ENCODE measurements around the gene IGDCC3. TPM values are rescaled to one million over a fixed set of nuclear protein-coding genes. Genes with fewer than 3 reads are reported as not detected.
"Not testable (repeated sequence)": the region's sequence is repeated elsewhere in the genome, so short reads cannot be mapped to it uniquely, and the experiment has no call there.

The IGDCC3 gene
- total RNA-seq, 1 experiment from 2014 or later, result 53.5 TPM

DNA sequence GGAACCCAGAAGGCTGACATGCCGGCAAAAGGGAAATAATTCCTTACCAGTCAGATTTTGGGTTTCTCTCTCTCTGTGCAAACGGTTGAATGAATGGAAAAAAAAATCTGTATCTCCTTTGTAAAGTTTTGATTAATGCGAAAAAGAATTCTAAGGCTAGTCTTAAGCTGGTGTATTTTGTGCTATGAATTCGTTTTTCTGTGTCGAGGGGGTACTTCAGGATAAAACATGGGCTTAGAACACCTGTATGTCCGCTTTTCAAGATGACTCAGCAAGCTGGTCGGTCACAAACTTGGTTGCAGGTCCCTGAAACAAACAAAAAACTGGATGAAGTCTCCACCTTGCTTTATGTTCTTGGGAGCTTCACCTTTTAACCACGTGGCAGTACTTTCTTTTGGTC lies 28.5 kb downstream of the IGDCC3 start (continued):
- TF ChIP-seq RORB (CRISPR knock-in tag; IDR thresholded peaks at IDR 0.05) (no peak), RELA (CRISPR knock-in tag; IDR thresholded peaks at IDR 0.05; ENCODE audit: borderline replicate concordance) (no peak)

DNA sequence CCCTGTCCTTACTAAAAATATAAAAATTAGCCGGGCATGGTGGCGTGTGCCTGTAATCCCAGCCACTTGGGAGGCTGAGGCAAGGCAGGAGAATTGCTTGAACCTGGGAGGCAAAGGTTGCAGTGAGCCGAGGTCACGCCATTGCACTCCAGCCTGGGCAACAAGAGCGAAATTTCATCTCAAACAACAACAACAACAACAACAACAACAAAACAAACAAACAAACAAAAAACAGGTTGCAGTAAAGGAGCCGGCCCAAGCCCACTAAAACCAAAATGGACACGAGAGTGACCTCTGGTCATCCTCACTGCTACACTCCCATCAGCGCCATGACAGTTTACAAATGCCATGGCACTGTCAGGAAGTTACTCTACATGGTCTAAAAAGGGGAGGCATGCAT lies 30.0 kb downstream of the IGDCC3 start:
- H3K4me3 Mint-ChIP-seq; DNase-seq (ENCODE audit: low spot score); POLR2A ChIA-PET; H3K27ac Mint-ChIP-seq; ATAC-seq: not testable (repeated sequence)
- CTCF ChIA-PET, result interaction anchor here (2.0 kb wide), 1 partner anchor 27 kb away, joined by 4 read pairs; no protein-coding TSS in a partner anchor
- H3K4me1 Mint-ChIP-seq, result peaks cover 12% of the 10 kb centered on the region; the same call in 1 of the 2 replicates
- H3K9me3 Mint-ChIP-seq, result peaks cover 16% of the 10 kb centered on the region
- H3K36me3 Mint-ChIP-seq, result peaks cover 28% of the 10 kb centered on the region
- H3K27me3 Mint-ChIP-seq (ENCODE audit: low read depth), result peaks cover 35% of the 10 kb centered on the region

DNA sequence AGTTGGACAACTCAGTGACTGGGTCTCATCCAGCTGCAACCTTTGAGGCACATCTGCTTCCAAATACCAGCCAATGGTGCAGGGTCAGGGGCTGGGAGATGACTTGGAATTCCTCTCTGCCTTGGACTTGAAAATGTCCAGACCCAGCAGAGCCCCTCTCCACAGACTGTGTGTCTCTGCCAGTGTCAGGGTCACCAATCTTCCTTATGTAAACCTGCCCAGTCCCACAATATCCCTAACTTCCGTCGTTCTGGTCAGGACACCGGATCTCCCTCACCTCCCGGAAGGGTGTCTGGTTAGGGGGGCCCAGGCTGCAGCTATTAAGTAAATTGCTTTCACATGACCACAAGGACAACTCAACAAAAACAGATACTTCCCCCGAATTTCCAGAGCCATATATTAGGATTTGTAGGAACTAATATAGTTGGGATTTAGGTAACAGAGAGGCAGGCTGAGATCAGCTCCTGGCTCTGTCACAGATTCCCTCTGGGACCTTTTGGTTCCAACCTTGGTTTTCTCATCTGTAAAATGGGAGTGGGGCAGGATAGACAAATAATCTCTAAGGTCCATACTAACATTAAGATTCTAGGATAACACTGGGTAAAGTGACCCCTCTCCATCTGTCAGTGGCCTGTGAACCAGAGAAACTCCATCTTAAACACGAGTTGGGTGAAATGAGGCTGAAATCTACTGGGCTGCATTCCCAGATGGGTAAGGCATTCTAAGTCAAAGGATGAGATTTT lies 30.8 kb downstream of the IGDCC3 start:
- peaks cover 28% of the 10 kb centered on the region for H3K27me3 Mint-ChIP-seq (ENCODE audit: low read depth)
- H3K4me3 Mint-ChIP-seq, result no peak overlapping the region
- peaks cover 9% of the 10 kb centered on the region for H3K9me3 Mint-ChIP-seq
- ATAC-seq, result no peak
- H3K27ac Mint-ChIP-seq, result no peak overlapping the region
- peaks cover 20% of the 10 kb centered on the region for H3K36me3 Mint-ChIP-seq
- DNase-seq (ENCODE audit: low spot score), result no peak
- CTCF ChIA-PET, result interaction anchor here (0.7 kb wide), 1 partner anchor 11 kb away, joined by 3 read pairs; no protein-coding TSS in a partner anchor
- TF ChIP-seq GABPB1 (CRISPR knock-in tag; IDR thresholded peaks at IDR 0.05) (no peak), MYBL2 (CRISPR knock-in tag; IDR thresholded peaks at IDR 0.05) (no peak), GTF2I (CRISPR knock-in tag; conservative IDR thresholded peaks at IDR 0.05) (no peak), KAT7 (CRISPR knock-in tag; IDR thresholded peaks at IDR 0.05; ENCODE audit: borderline replicate concordance) (no peak), IRF2 (CRISPR knock-in tag; IDR thresholded peaks at IDR 0.05; ENCODE audit: borderline replicate concordance, low read depth) (no peak), NFATC4 (CRISPR knock-in tag; IDR thresholded peaks at IDR 0.05) (no peak), GRHL2 (CRISPR knock-in tag; IDR thresholded peaks at IDR 0.05; ENCODE audit: insufficient replicate concordance, severe bottlenecking) (no peak), ZNF317 (CRISPR knock-in tag; IDR thresholded peaks at IDR 0.05; ENCODE audit: borderline replicate concordance, low read depth) (no peak), NR2C2 (CRISPR knock-in tag; IDR thresholded peaks at IDR 0.05) (no peak), TEAD1 (CRISPR knock-in tag; IDR thresholded peaks at IDR 0.05) (no peak), NR1H2 (CRISPR knock-in tag; IDR thresholded peaks at IDR 0.05) (no peak)
- TF ChIP-seq, protein P1, sequence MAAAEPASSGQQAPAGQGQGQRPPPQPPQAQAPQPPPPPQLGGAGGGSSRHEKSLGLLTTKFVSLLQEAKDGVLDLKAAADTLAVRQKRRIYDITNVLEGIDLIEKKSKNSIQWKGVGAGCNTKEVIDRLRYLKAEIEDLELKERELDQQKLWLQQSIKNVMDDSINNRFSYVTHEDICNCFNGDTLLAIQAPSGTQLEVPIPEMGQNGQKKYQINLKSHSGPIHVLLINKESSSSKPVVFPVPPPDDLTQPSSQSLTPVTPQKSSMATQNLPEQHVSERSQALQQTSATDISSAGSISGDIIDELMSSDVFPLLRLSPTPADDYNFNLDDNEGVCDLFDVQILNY (CRISPR knock-in tag; IDR thresholded peaks at IDR 0.05), result no peak
- TF ChIP-seq, protein P2, sequence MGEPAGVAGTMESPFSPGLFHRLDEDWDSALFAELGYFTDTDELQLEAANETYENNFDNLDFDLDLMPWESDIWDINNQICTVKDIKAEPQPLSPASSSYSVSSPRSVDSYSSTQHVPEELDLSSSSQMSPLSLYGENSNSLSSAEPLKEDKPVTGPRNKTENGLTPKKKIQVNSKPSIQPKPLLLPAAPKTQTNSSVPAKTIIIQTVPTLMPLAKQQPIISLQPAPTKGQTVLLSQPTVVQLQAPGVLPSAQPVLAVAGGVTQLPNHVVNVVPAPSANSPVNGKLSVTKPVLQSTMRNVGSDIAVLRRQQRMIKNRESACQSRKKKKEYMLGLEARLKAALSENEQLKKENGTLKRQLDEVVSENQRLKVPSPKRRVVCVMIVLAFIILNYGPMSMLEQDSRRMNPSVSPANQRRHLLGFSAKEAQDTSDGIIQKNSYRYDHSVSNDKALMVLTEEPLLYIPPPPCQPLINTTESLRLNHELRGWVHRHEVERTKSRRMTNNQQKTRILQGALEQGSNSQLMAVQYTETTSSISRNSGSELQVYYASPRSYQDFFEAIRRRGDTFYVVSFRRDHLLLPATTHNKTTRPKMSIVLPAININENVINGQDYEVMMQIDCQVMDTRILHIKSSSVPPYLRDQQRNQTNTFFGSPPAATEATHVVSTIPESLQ (CRISPR knock-in tag; IDR thresholded peaks at IDR 0.05), result no peak
- TF ChIP-seq, protein P3, sequence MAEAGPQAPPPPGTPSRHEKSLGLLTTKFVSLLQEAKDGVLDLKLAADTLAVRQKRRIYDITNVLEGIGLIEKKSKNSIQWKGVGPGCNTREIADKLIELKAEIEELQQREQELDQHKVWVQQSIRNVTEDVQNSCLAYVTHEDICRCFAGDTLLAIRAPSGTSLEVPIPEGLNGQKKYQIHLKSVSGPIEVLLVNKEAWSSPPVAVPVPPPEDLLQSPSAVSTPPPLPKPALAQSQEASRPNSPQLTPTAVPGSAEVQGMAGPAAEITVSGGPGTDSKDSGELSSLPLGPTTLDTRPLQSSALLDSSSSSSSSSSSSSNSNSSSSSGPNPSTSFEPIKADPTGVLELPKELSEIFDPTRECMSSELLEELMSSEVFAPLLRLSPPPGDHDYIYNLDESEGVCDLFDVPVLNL (CRISPR knock-in tag; IDR thresholded peaks at IDR 0.05; ENCODE audit: borderline replicate concordance, low read depth), result no peak
- TF ChIP-seq, protein P4, sequence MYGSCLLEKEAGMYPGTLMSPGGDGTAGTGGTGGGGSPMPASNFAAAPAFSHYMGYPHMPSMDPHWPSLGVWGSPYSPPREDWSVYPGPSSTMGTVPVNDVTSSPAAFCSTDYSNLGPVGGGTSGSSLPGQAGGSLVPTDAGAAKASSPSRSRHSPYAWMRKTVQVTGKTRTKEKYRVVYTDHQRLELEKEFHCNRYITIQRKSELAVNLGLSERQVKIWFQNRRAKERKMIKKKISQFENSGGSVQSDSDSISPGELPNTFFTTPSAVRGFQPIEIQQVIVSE (CRISPR knock-in tag; IDR thresholded peaks at IDR 0.05; ENCODE audit: borderline replicate concordance), result no peak; the same call in 1 of the 2 replicates
- TF ChIP-seq, protein P5, sequence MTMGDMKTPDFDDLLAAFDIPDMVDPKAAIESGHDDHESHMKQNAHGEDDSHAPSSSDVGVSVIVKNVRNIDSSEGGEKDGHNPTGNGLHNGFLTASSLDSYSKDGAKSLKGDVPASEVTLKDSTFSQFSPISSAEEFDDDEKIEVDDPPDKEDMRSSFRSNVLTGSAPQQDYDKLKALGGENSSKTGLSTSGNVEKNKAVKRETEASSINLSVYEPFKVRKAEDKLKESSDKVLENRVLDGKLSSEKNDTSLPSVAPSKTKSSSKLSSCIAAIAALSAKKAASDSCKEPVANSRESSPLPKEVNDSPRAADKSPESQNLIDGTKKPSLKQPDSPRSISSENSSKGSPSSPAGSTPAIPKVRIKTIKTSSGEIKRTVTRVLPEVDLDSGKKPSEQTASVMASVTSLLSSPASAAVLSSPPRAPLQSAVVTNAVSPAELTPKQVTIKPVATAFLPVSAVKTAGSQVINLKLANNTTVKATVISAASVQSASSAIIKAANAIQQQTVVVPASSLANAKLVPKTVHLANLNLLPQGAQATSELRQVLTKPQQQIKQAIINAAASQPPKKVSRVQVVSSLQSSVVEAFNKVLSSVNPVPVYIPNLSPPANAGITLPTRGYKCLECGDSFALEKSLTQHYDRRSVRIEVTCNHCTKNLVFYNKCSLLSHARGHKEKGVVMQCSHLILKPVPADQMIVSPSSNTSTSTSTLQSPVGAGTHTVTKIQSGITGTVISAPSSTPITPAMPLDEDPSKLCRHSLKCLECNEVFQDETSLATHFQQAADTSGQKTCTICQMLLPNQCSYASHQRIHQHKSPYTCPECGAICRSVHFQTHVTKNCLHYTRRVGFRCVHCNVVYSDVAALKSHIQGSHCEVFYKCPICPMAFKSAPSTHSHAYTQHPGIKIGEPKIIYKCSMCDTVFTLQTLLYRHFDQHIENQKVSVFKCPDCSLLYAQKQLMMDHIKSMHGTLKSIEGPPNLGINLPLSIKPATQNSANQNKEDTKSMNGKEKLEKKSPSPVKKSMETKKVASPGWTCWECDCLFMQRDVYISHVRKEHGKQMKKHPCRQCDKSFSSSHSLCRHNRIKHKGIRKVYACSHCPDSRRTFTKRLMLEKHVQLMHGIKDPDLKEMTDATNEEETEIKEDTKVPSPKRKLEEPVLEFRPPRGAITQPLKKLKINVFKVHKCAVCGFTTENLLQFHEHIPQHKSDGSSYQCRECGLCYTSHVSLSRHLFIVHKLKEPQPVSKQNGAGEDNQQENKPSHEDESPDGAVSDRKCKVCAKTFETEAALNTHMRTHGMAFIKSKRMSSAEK (CRISPR knock-in tag; IDR thresholded peaks at IDR 0.05; ENCODE audit: borderline replicate concordance), result no peak
- TF ChIP-seq, protein P6, sequence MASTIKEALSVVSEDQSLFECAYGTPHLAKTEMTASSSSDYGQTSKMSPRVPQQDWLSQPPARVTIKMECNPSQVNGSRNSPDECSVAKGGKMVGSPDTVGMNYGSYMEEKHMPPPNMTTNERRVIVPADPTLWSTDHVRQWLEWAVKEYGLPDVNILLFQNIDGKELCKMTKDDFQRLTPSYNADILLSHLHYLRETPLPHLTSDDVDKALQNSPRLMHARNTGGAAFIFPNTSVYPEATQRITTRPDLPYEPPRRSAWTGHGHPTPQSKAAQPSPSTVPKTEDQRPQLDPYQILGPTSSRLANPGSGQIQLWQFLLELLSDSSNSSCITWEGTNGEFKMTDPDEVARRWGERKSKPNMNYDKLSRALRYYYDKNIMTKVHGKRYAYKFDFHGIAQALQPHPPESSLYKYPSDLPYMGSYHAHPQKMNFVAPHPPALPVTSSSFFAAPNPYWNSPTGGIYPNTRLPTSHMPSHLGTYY (CRISPR knock-in tag; IDR thresholded peaks at IDR 0.05), result no peak
- POLR2A ChIA-PET, result no interaction called here
- peaks cover 12% of the 10 kb centered on the region; the same call in 1 of the 2 replicates for H3K4me1 Mint-ChIP-seq
